ENCODE results near the gene COBL. TPM values are rescaled to one million over a fixed set of nuclear protein-coding genes. Genes with fewer than 3 reads are reported as not detected.
A peak's percentile ranks its signal among the peaks of the same experiment; 100 is the strongest.

COBL gene
- total RNA-seq, 3 donors from 2014 or later, result 2.2 to 37.3 (median 16.1) TPM

GRCh38 chr7:51160990-51161615 is 155.5 kb downstream of the COBL start:
- H3K27ac ChIP-seq, result no peak overlapping the region
- peak in 1 of 2 donors; percentile 55 for DNase-seq (ENCODE audit: low spot score in 2 of 2)

DNA sequence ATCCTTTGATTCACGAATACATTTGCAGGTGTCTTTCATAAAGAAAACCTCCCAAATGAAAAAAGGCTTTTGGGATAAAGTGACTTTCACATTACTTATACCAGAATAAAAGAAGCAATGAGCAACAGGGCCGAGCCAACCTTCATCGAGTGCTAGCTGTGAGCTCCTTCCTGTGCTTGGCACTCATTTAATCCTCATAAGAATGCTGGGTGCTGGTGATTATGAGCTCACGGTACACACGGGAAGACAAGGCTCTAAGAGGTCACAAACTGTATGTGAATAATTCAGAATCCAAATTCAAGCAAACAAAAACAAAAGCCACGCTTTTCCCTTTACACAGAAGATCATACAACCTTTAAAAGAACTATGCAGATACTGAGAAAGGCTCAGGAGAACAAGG is 156.2 kb downstream of the COBL start:
- Histone ChIP-seq H3K36me3 (no peaks in the 10 kb centered on the region), H3K4me1 (no peaks in the 10 kb centered on the region), H3K9me3 (no peaks in the 10 kb centered on the region), H3K27ac (no peak overlapping the region), H3K4me3 (no peak overlapping the region), H3K27me3 (no peaks in the 10 kb centered on the region)
- no peak for TF ChIP-seq POLR2A (IDR thresholded peaks at IDR 0.05)
- TF ChIP-seq CTCF (IDR thresholded peaks at IDR 0.05), result no peak
- TF ChIP-seq POLR2AphosphoS5 (IDR thresholded peaks at IDR 0.05), result no peak
- no peak for DNase-seq (ENCODE audit: low spot score in 2 of 2)
- intact Hi-C loops (cut with DNase I; ENCODE audit: low total_unique reads), result no loop called here

More at GRCh38 chr7:51160990-51161615, 155.5 kb downstream of the COBL start:
- H3K36me3 ChIP-seq, result no peaks in the 10 kb centered on the region
- H3K4me1 ChIP-seq, result no peaks in the 10 kb centered on the region
- TF ChIP-seq CTCF (IDR thresholded peaks at IDR 0.05) (peak; percentile 73 to 91 (median 83)), POLR2AphosphoS5 (IDR thresholded peaks at IDR 0.05) (peak in 1 of 3 donors; percentile 19), POLR2A (IDR thresholded peaks at IDR 0.05) (no peak)
- H3K9me3 ChIP-seq, result no peaks in the 10 kb centered on the region
- no peaks in the 10 kb centered on the region for H3K27me3 ChIP-seq
- intact Hi-C loops (cut with DNase I; ENCODE audit: low total_unique reads), result no loop called here
- H3K4me3 ChIP-seq, result no peak overlapping the region

- Histone ChIP-seq H3K4me3 (peak overlapping the region in 1 of 3 donors; percentile 28), H3K27me3 (no peaks in the 10 kb centered on the region), H3K9me3 (no peaks in the 10 kb centered on the region), H3K27ac (no peak overlapping the region), H3K36me3 (no peaks in the 10 kb centered on the region), H3K4me1 (no peaks in the 10 kb centered on the region)
- intact Hi-C loops (cut with DNase I; ENCODE audit: low total_unique reads), result no loop called here
- TF ChIP-seq CTCF (IDR thresholded peaks at IDR 0.05) (no peak), POLR2AphosphoS5 (IDR thresholded peaks at IDR 0.05) (no peak), POLR2A (IDR thresholded peaks at IDR 0.05) (no peak)
- DNase-seq (ENCODE audit: low spot score in 2 of 2), result no peak
Measured at GRCh38 chr7:51158742-51159445, 157.7 kb downstream of the COBL start.

DNA sequence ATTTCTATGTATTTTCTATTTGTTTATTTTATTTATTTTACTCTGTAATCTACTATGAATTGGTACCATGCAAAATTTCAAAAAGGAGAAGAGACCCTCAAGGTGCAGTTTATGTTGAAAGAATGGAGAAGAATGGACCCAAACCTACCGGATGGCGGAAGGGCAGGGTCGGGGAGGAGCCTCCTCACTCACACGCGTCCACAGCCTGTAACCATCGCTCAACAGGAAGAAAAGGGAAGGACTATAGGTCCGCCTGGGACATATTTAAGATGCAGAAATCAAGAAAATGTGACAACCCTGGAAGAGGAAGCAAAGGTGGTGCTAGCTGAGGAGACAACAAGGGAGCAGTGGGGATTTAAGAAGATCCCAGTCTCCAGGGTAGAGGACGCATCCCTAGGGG is 158.4 kb downstream of the COBL start:
- intact Hi-C loops (cut with DNase I; ENCODE audit: low total_unique reads), result no loop called here
- no peaks in the 10 kb centered on the region for H3K9me3 ChIP-seq
- no peaks in the 10 kb centered on the region for H3K4me1 ChIP-seq
- H3K27ac ChIP-seq, result no peak overlapping the region
- TF ChIP-seq POLR2A (IDR thresholded peaks at IDR 0.05), result no peak
- no peak for TF ChIP-seq CTCF (IDR thresholded peaks at IDR 0.05)
- TF ChIP-seq POLR2AphosphoS5 (IDR thresholded peaks at IDR 0.05), result no peak
- H3K36me3 ChIP-seq, result no peaks in the 10 kb centered on the region
- DNase-seq (ENCODE audit: low spot score in 2 of 2), result no peak
- no peak overlapping the region for H3K4me3 ChIP-seq
- no peaks in the 10 kb centered on the region for H3K27me3 ChIP-seq

DNA sequence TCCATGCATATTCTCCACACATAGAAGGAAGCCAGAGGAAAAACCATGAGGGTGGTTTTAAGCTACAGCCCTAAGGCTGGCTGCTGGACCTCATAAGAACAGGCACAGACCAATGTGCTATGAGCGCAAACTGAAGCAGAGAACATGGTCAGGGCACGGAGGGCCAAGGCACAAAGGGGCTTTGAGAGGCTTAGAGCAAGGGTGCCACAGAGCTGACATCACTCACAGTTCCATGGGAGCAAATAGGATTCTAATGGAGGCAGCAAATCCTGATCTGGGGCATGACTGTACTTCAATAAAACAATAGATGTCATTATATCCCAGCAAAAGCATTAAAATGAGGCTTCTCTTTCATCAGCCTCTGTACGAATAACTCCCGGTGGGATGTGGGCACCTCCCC is 162.4 kb downstream of the COBL start:
- H3K4me1 ChIP-seq, result no peaks in the 10 kb centered on the region
- TF ChIP-seq CTCF (IDR thresholded peaks at IDR 0.05) (no peak), POLR2A (IDR thresholded peaks at IDR 0.05) (no peak), POLR2AphosphoS5 (IDR thresholded peaks at IDR 0.05) (no peak)
- H3K9me3 ChIP-seq, result no peaks in the 10 kb centered on the region
- H3K4me3 ChIP-seq, result no peak overlapping the region
- intact Hi-C loops (cut with DNase I; ENCODE audit: low total_unique reads), result no loop called here
- H3K36me3 ChIP-seq, result no peaks in the 10 kb centered on the region
- no peak for DNase-seq (ENCODE audit: low spot score in 2 of 2)
- no peak overlapping the region for H3K27ac ChIP-seq
- no peaks in the 10 kb centered on the region for H3K27me3 ChIP-seq
